PFSK-1 (cell line): Measurements from ENCODE around the gene SLAMF1.

Source experiments
- FOXP2 ChIP-seq: optimal IDR thresholded peaks from 2 replicates; pipeline ENCODE3; 2011; ENCODE audit warnings: borderline replicate concordance, control low read depth, inconsistent platforms; ENCODE audit not compliant: insufficient read depth; ENCODE audit errors: extremely low read length, extremely low read depth
- POLR2AphosphoS5 ChIP-seq: IDR thresholded peaks from 2 replicates; pipeline ENCODE4 v1.6.1; 2012; ENCODE audit warnings: low read depth, mild to moderate bottlenecking, control low read depth, low read length, moderate library complexity
- SIN3A ChIP-seq: IDR thresholded peaks from 2 replicates; pipeline ENCODE4 v1.6.1; 2012; ENCODE audit warnings: mild to moderate bottlenecking, low read length, moderate library complexity, borderline replicate concordance; ENCODE audit not compliant: insufficient read depth
- TAF1 ChIP-seq: IDR thresholded peaks from 2 replicates; pipeline ENCODE4 v1.6.1; 2012; ENCODE audit warnings: low read length, control low read depth, borderline replicate concordance; ENCODE audit not compliant: insufficient read depth
- TF ChIP-seq, protein P1 (sequence below), 2 experiments: IDR thresholded peaks; 2 replicates each; pipeline versions ENCODE4 v1.6.1 to v1.8.0; 2011 to 2012; ENCODE audit warnings: low read depth in 2 of 2, low read length in 2 of 2, control low read depth in 1 of 2, inconsistent platforms in 1 of 2, mild to moderate bottlenecking in 1 of 2, moderate library complexity in 1 of 2; ENCODE audit not compliant: insufficient read depth in 1 of 2

The SLAMF1 gene

DNA sequence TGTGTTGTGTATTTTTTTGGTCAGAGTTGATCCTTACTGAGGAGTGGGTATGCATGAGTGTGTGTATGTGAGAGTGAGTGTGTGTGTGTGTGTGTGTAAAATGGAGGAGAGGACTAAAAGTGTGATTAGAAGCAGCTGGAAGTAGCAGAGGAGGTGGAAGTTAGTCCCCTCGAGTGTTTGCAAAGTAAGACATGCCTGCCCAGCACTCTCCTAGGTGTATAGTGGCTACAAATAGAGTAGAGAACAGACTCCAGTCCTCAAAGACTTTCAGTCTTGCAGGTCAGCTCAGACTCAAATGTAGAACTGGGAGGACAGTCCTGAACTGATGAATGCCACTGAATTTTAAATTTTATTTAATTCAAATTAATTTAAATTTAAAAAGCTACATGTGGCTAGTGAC is 28.5 kb downstream of the SLAMF1 start:
- TF ChIP-seq, protein P1, sequence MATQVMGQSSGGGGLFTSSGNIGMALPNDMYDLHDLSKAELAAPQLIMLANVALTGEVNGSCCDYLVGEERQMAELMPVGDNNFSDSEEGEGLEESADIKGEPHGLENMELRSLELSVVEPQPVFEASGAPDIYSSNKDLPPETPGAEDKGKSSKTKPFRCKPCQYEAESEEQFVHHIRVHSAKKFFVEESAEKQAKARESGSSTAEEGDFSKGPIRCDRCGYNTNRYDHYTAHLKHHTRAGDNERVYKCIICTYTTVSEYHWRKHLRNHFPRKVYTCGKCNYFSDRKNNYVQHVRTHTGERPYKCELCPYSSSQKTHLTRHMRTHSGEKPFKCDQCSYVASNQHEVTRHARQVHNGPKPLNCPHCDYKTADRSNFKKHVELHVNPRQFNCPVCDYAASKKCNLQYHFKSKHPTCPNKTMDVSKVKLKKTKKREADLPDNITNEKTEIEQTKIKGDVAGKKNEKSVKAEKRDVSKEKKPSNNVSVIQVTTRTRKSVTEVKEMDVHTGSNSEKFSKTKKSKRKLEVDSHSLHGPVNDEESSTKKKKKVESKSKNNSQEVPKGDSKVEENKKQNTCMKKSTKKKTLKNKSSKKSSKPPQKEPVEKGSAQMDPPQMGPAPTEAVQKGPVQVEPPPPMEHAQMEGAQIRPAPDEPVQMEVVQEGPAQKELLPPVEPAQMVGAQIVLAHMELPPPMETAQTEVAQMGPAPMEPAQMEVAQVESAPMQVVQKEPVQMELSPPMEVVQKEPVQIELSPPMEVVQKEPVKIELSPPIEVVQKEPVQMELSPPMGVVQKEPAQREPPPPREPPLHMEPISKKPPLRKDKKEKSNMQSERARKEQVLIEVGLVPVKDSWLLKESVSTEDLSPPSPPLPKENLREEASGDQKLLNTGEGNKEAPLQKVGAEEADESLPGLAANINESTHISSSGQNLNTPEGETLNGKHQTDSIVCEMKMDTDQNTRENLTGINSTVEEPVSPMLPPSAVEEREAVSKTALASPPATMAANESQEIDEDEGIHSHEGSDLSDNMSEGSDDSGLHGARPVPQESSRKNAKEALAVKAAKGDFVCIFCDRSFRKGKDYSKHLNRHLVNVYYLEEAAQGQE (IDR thresholded peaks at IDR 0.05; ENCODE audit: insufficient read depth in 1 of 2, low read depth in 2 of 2, low read length in 2 of 2), result no peak
- TF ChIP-seq FOXP2 (no peak), SIN3A (no peak), TAF1 (no peak), POLR2AphosphoS5 (no peak)

DNA sequence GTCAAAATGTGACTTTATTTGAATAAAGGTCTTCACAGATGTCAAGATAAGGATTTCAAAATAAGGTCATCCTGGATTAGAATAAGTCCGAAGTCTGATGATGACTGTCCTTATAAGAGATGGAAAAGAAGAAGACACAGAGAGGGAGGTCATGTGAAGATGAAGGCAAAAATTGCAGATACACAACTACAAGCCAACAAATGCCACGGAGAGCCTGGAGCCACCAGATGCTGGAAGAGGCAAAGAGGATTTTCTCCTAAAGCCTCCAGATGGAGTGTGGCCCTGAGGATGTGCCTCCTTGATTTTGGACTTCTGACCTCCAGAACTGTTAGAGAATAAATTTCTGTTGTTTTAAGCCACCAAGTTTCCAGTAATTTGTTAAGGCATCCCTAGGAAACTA is 31.2 kb downstream of the SLAMF1 start:
- TF ChIP-seq TAF1 (no peak), POLR2AphosphoS5 (no peak), FOXP2 (no peak), SIN3A (no peak)
- TF ChIP-seq, protein P1 (IDR thresholded peaks at IDR 0.05; ENCODE audit: insufficient read depth in 1 of 2, low read depth in 2 of 2, low read length in 2 of 2), result no peak

DNA sequence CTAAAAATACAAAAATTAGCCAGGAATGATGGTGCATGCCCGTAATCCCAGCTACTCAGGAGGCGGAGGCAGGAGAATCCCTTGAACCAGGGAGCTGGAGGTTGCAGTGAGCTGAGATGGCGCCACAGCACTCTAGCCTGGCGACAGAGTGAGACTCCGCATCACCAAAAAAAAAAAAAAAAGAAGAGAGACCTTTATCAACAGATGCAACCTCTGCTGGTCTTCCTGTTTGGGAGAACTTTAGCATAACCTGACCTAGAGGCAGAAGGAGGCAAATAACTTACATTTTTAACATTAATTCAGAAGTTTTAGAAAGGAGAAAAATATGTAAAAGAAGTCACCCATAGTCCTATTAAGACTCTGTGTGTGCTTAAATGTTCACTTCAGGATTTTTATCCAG is 32.4 kb downstream of the SLAMF1 start:
- TF ChIP-seq SIN3A (no peak), POLR2AphosphoS5 (no peak), TAF1 (no peak), FOXP2 (no peak)
- TF ChIP-seq, protein P1 (IDR thresholded peaks at IDR 0.05; ENCODE audit: insufficient read depth in 1 of 2, low read depth in 2 of 2, low read length in 2 of 2), result no peak

DNA sequence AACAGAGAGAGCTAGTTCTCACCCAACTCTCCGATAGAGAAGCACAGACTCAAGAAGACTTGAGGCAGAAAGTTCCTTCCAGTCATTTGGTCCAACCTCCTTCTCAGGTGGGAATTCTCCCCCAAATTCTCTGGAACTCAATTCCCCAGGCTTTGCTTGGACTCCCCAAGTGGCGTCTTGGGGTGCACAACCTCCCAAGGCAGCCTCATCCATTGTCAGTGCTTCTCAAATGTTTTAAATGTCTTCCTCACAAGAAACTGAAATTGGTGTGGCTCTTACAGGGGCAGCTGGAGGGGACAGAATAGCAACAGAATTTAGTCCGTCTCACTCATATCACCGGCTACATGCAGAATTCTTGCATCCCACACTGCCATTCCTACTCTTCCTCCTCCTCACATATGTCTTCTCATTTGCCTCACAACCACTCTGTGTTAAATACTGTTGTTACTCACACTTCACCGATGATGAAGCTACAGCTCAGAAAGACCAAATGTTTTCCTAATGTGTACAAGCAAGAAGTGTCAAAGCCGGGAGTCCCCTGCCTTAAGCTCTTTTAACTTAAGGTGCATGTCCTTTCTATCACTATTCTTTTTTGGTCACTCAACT is 34.1 kb downstream of the SLAMF1 start:
- TF ChIP-seq, protein P1 (IDR thresholded peaks at IDR 0.05; ENCODE audit: insufficient read depth in 1 of 2, low read depth in 2 of 2, low read length in 2 of 2), result no peak
- TF ChIP-seq FOXP2 (no peak), TAF1 (no peak), POLR2AphosphoS5 (no peak)
